ENCODE measurements around the gene KCNE5.
"Not testable (repeated sequence)": the region's sequence is repeated elsewhere in the genome, so short reads cannot be mapped to it uniquely, and the experiment has no call there.

Gene KCNE5

GRCh38 chrX:109601486-109601885 is 23.5 kb downstream of the KCNE5 start:
- no peak for DNase-seq (ENCODE audit: low read depth in 2 of 2)
- TF ChIP-seq CTCF (IDR thresholded peaks at IDR 0.05; ENCODE audit: low read depth, low read length), result no peak
- H3K4me3 ChIP-seq (replicated peaks in 1 of 2; ENCODE audit: low read depth in 2 of 2, low read length in 2 of 2), result no peak overlapping the region

GRCh38 chrX:109600237-109600651 is 24.7 kb downstream of the KCNE5 start:
- no peak for TF ChIP-seq CTCF (IDR thresholded peaks at IDR 0.05; ENCODE audit: low read depth, low read length)
- H3K4me3 ChIP-seq (replicated peaks in 1 of 2; ENCODE audit: low read depth in 2 of 2, low read length in 2 of 2), result no peak overlapping the region
- peak; percentile 8 to 30 for DNase-seq (ENCODE audit: low read depth in 2 of 2)

GRCh38 chrX:109596015-109596414 is 29.0 kb downstream of the KCNE5 start:
- no peak for DNase-seq (ENCODE audit: low read depth in 2 of 2)
- no peak for TF ChIP-seq CTCF (IDR thresholded peaks at IDR 0.05; ENCODE audit: low read depth, low read length)
- no peak overlapping the region for H3K4me3 ChIP-seq (replicated peaks in 1 of 2; ENCODE audit: low read depth in 2 of 2, low read length in 2 of 2)

- no peak for TF ChIP-seq CTCF (IDR thresholded peaks at IDR 0.05; ENCODE audit: low read depth, low read length)
- H3K4me3 ChIP-seq (replicated peaks in 1 of 2; ENCODE audit: low read depth in 2 of 2, low read length in 2 of 2), result no peak overlapping the region
- DNase-seq (ENCODE audit: low read depth in 2 of 2), result no peak
Observed at GRCh38 chrX:109590176-109590575, 34.8 kb downstream of the KCNE5 start.

- H3K4me3 ChIP-seq (replicated peaks in 1 of 2; ENCODE audit: low read depth in 2 of 2, low read length in 2 of 2), result no peak overlapping the region
- no peak for TF ChIP-seq CTCF (IDR thresholded peaks at IDR 0.05; ENCODE audit: low read depth, low read length)
Observed at GRCh38 chrX:109585488-109585887, 39.5 kb downstream of the KCNE5 start.

GRCh38 chrX:109578916-109579315 is 46.1 kb downstream of the KCNE5 start:
- DNase-seq (ENCODE audit: low read depth in 2 of 2), result peak in 1 of 2 donors; percentile 51
- no peak for TF ChIP-seq CTCF (IDR thresholded peaks at IDR 0.05; ENCODE audit: low read depth, low read length)
- H3K4me3 ChIP-seq (replicated peaks in 1 of 2; ENCODE audit: low read depth in 2 of 2, low read length in 2 of 2), result no peak overlapping the region

More at GRCh38 chrX:109585488-109585887, 39.5 kb downstream of the KCNE5 start:
- DNase-seq (ENCODE audit: low read depth in 2 of 2), result no peak

GRCh38 chrX:109577055-109577454 is 47.9 kb downstream of the KCNE5 start:
- no peak overlapping the region for H3K4me3 ChIP-seq (replicated peaks in 1 of 2; ENCODE audit: low read depth in 2 of 2, low read length in 2 of 2)
- no peak for TF ChIP-seq CTCF (IDR thresholded peaks at IDR 0.05; ENCODE audit: low read depth, low read length)
- DNase-seq (ENCODE audit: low read depth in 2 of 2), result no peak

- not testable (repeated sequence) for H3K4me3 ChIP-seq (replicated peaks in 1 of 2; ENCODE audit: low read depth in 2 of 2, low read length in 2 of 2); DNase-seq (ENCODE audit: low read depth in 2 of 2)
Observed at GRCh38 chrX:109576083-109576482, 48.9 kb downstream of the KCNE5 start.
